CD8-positive, alpha-beta memory T cell (primary cell): ENCODE results near the gene ZNF407. TPM values are rescaled to one million over a fixed set of nuclear protein-coding genes. Genes with fewer than 3 reads are reported as not detected.
A peak's percentile ranks its signal among the peaks of the same experiment; 100 is the strongest.

Experiments
- CTCF ChIA-PET: fragments of 350-600 bp; sonication (Branson Sonifier 250); formaldehyde crosslinking; loops from one replicate; lab custom pipeline; 2021; ENCODE audit warnings: antibody characterized with exemption; lab: Charles Lee
- POLR2A ChIA-PET: fragments of 350-600 bp; sonication (Branson Sonifier 250); formaldehyde crosslinking; loops from one replicate; lab custom pipeline; 2021; ENCODE audit warnings: antibody characterized with exemption; lab: Charles Lee
- DNase-seq, 5 donors: peaks; one replicate each; pipeline versions ENCODE4 v3.0.0 to v3.0.0-alpha.2; 2020 to 2022; ENCODE audit warnings: mixed read lengths in 1 of 5
- H3K27ac ChIP-seq: one replicate; pipeline ENCODE4 v1.7.0; 2013; ENCODE audit warnings: low read depth, mild to moderate bottlenecking, low read length, moderate library complexity
- H3K27me3 ChIP-seq: 2 replicates; pipeline ENCODE4 v1.7.0; 2013; ENCODE audit warnings: low read length, mild to moderate bottlenecking; ENCODE audit not compliant: insufficient read depth, poor library complexity, severe bottlenecking
- H3K36me3 ChIP-seq: 2 replicates; pipeline ENCODE4 v1.7.0; 2013; ENCODE audit warnings: mild to moderate bottlenecking, low read length, moderate library complexity; ENCODE audit not compliant: insufficient read depth
- H3K4me1 ChIP-seq: 2 replicates; pipeline ENCODE4 v1.7.0; 2013; ENCODE audit warnings: mild to moderate bottlenecking, low read length, moderate library complexity; ENCODE audit not compliant: insufficient read depth
- H3K4me3 ChIP-seq: 2 replicates; pipeline ENCODE4 v1.7.0; 2013; ENCODE audit warnings: mild to moderate bottlenecking, low read length
- H3K9me3 ChIP-seq: 2 replicates; pipeline ENCODE4 v1.7.0; 2013; ENCODE audit warnings: mild to moderate bottlenecking, low read length
- H3K27ac Mint-ChIP-seq, 8 donors: one replicate each; pipeline ENCODE4 v1.8.0; 2020 to 2021; ENCODE audit warnings: mixed read lengths in 8 of 8, mild to moderate bottlenecking in 6 of 8, inconsistent platforms in 3 of 8, moderate library complexity in 3 of 8
- H3K27me3 Mint-ChIP-seq, 2 donors: one replicate each; pipeline ENCODE4 v1.8.0; 2020 to 2021; ENCODE audit warnings: mixed read lengths in 2 of 2, mild to moderate bottlenecking in 1 of 2, moderate library complexity in 1 of 2
- H3K36me3 Mint-ChIP-seq, 3 donors: one replicate each; pipeline ENCODE4 v1.8.0; 2020 to 2021; ENCODE audit warnings: mixed read lengths in 3 of 3, inconsistent platforms in 1 of 3, mild to moderate bottlenecking in 1 of 3
- H3K4me1 Mint-ChIP-seq, 3 donors: one replicate each; pipeline ENCODE4 v1.8.0; 2020 to 2021; ENCODE audit warnings: mixed read lengths in 3 of 3, inconsistent platforms in 1 of 3, mild to moderate bottlenecking in 1 of 3
- H3K4me3 Mint-ChIP-seq, 7 donors: one replicate each; pipeline ENCODE4 v1.8.0; 2020 to 2021; ENCODE audit warnings: mixed read lengths in 7 of 7, mild to moderate bottlenecking in 6 of 7, moderate library complexity in 4 of 7, inconsistent platforms in 2 of 7
- H3K9me3 Mint-ChIP-seq, 5 donors: one replicate each; pipeline ENCODE4 v1.8.0; 2020 to 2022; ENCODE audit warnings: mixed read lengths in 5 of 5, mild to moderate bottlenecking in 3 of 5, moderate library complexity in 2 of 5, inconsistent platforms in 1 of 5
- polyA plus RNA-seq: library from polyadenylated mRNA; unstranded; fragments of 300-500 nt; fragmentation: Illumina TruSeq; gene quantifications from one replicate; pipeline ENCODE4 v1.2.3, GENCODE V29; 2021
- total RNA-seq, 2 experiments: library from RNA; stranded (reverse); gene quantifications; one replicate each; pipeline ENCODE4 v1.2.3, GENCODE V29; 2021

Gene ZNF407
- total and polyA plus RNA-seq, 3 experiments from 2014 or later: 4.1 to 15.5 (median 14.9) TPM

GRCh38 chr18:74849301-74849700 lies 251.6 kb downstream of the ZNF407 start:
- CTCF ChIA-PET: no interaction called here
- H3K9me3 ChIP-seq: no peaks in the 10 kb centered on the region
- Mint-ChIP-seq H3K4me3 (no peak overlapping the region), H3K27me3 (no peaks in the 10 kb centered on the region), H3K36me3 (peaks cover 0 to 4% (median 2%) of the 10 kb centered on the region in 3 donors), H3K4me1 (no peaks in the 10 kb centered on the region), H3K9me3 (no peaks in the 10 kb centered on the region), H3K27ac (peak overlapping the region in 1 of 8 donors; percentile 27)
- no peaks in the 10 kb centered on the region for H3K27me3 ChIP-seq
- peak in 1 of 5 donors; percentile 15 for DNase-seq
- POLR2A ChIA-PET: no interaction called here
- H3K27ac ChIP-seq: no peak overlapping the region
- H3K4me1 ChIP-seq: no peaks in the 10 kb centered on the region
- H3K4me3 ChIP-seq: no peak overlapping the region
- no peaks in the 10 kb centered on the region for H3K36me3 ChIP-seq

DNA sequence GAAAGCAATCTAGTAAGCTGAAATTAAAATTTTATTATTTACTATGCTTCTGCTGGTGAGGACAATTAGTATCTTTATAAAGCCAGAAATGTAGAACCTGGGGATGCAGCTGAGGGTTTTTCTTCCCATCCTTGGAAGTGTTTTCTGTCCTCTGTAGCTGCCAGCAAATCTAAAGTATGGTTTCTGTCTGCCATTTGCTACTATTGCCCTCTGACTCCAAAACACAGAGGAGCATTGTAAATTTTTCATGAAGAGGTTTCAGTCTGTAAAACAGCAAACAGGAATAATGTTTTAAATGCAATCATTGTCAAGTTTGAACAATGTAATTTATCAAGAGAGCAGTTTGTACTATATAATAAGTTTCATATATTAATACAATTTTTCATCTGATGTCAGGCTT lies 258.8 kb downstream of the ZNF407 start:
- Histone ChIP-seq H3K27me3 (no peaks in the 10 kb centered on the region), H3K9me3 (no peaks in the 10 kb centered on the region), H3K36me3 (no peaks in the 10 kb centered on the region), H3K4me3 (no peak overlapping the region), H3K27ac (no peak overlapping the region), H3K4me1 (no peaks in the 10 kb centered on the region)
- no peaks in the 10 kb centered on the region for H3K4me1 Mint-ChIP-seq
- H3K27ac Mint-ChIP-seq: no peak overlapping the region
- no peaks in the 10 kb centered on the region for H3K9me3 Mint-ChIP-seq
- CTCF ChIA-PET: no interaction called here
- H3K4me3 Mint-ChIP-seq: no peak overlapping the region
- no peak for DNase-seq
- POLR2A ChIA-PET: no interaction called here
- no peaks in the 10 kb centered on the region for H3K27me3 Mint-ChIP-seq
- H3K36me3 Mint-ChIP-seq: peaks cover 0 to 3% (median 0%) of the 10 kb centered on the region in 3 donors

DNA sequence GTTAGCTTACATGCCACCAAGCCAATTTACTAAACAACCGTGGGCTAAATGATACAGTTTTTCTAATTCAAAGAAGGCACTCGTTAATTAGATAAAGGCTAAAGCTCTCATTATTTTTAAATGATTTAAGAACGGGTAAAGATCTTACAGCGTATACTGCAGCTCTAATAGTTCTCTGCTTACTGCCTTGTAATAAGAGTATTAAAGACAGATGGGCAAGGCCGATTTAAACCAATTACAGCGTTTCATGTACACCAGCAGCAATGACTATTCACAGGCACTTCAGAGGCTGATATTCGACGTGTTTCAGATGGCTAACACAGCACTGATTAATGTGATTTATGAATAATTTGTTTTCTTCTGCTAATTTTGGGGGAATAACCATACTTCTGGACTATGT lies 259.3 kb downstream of the ZNF407 start:
- H3K36me3 Mint-ChIP-seq: peaks cover 0 to 3% (median 0%) of the 10 kb centered on the region in 3 donors
- CTCF ChIA-PET: no interaction called here
- Histone ChIP-seq H3K4me3 (no peak overlapping the region), H3K27me3 (no peaks in the 10 kb centered on the region), H3K4me1 (no peaks in the 10 kb centered on the region), H3K9me3 (no peaks in the 10 kb centered on the region), H3K27ac (no peak overlapping the region), H3K36me3 (no peaks in the 10 kb centered on the region)
- no peak overlapping the region for H3K4me3 Mint-ChIP-seq
- POLR2A ChIA-PET: no interaction called here
- no peaks in the 10 kb centered on the region for H3K9me3 Mint-ChIP-seq
- DNase-seq: no peak
- H3K27ac Mint-ChIP-seq: no peak overlapping the region
- H3K27me3 Mint-ChIP-seq: no peaks in the 10 kb centered on the region
- no peaks in the 10 kb centered on the region for H3K4me1 Mint-ChIP-seq

- H3K27me3 ChIP-seq: no peaks in the 10 kb centered on the region
- no peaks in the 10 kb centered on the region for H3K36me3 ChIP-seq
- ChIA-PET POLR2A (no interaction called here), CTCF (no interaction called here)
- H3K27me3 Mint-ChIP-seq: no peaks in the 10 kb centered on the region
- H3K27ac ChIP-seq: no peak overlapping the region
- no peak overlapping the region for H3K4me3 ChIP-seq
- DNase-seq: no peak
- H3K4me1 ChIP-seq: no peaks in the 10 kb centered on the region
- no peak overlapping the region for H3K4me3 Mint-ChIP-seq
- no peaks in the 10 kb centered on the region for H3K9me3 ChIP-seq
- no peaks in the 10 kb centered on the region for H3K9me3 Mint-ChIP-seq
- no peaks in the 10 kb centered on the region for H3K4me1 Mint-ChIP-seq
- H3K27ac Mint-ChIP-seq: peak overlapping the region in 1 of 8 donors; percentile 29
- peaks cover 0 to 4% (median 0%) of the 10 kb centered on the region in 3 donors for H3K36me3 Mint-ChIP-seq
These were observed 260.2 kb downstream of the ZNF407 start for GRCh38 chr18:74857901-74858300.

- no peak for DNase-seq
- Histone ChIP-seq H3K27me3 (no peaks in the 10 kb centered on the region), H3K9me3 (no peaks in the 10 kb centered on the region), H3K4me1 (no peaks in the 10 kb centered on the region), H3K36me3 (no peaks in the 10 kb centered on the region), H3K4me3 (no peak overlapping the region), H3K27ac (no peak overlapping the region)
- no peaks in the 10 kb centered on the region for H3K9me3 Mint-ChIP-seq
- ChIA-PET CTCF (no interaction called here), POLR2A (no interaction called here)
- H3K4me1 Mint-ChIP-seq: peaks cover 3 to 9% (median 7%) of the 10 kb centered on the region in 3 donors
- no peaks in the 10 kb centered on the region for H3K27me3 Mint-ChIP-seq
- H3K36me3 Mint-ChIP-seq: peaks cover 0 to 4% (median 0%) of the 10 kb centered on the region in 3 donors
- no peak overlapping the region for H3K27ac Mint-ChIP-seq
- H3K4me3 Mint-ChIP-seq: no peak overlapping the region
These were observed 263.5 kb downstream of the ZNF407 start for GRCh38 chr18:74861154-74861553.

DNA sequence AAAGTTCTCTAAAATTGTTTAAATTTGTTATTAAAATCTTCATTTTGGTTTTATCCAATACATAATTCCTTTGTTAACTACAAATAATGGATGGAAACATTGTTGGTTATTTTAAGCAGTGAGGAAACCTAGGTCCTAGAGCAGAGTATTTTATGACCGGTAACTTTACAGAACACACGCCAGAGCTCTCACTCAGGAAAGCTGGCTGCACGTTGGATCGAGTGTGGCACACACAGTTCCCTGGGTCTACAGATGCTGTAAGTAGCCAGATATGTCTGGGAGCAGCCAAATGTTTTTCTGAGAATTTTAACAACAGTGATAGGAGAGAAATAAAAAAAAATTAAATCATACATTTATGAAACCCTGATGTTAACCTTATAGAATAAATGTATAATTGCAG lies 264.4 kb downstream of the ZNF407 start:
- Histone ChIP-seq H3K27me3 (no peaks in the 10 kb centered on the region), H3K4me1 (no peaks in the 10 kb centered on the region), H3K9me3 (no peaks in the 10 kb centered on the region), H3K4me3 (no peak overlapping the region), H3K27ac (no peak overlapping the region), H3K36me3 (no peaks in the 10 kb centered on the region)
- Mint-ChIP-seq H3K4me1 (peaks cover 3 to 9% (median 7%) of the 10 kb centered on the region in 3 donors), H3K27me3 (no peaks in the 10 kb centered on the region), H3K27ac (no peak overlapping the region), H3K4me3 (no peak overlapping the region), H3K36me3 (peaks cover 0 to 4% (median 0%) of the 10 kb centered on the region in 3 donors), H3K9me3 (no peaks in the 10 kb centered on the region)
- ChIA-PET POLR2A (no interaction called here), CTCF (no interaction called here)
- DNase-seq: no peak

GRCh38 chr18:74866577-74866976 lies 268.9 kb downstream of the ZNF407 start:
- CTCF ChIA-PET: no interaction called here
- no peak overlapping the region for H3K4me3 Mint-ChIP-seq
- no peaks in the 10 kb centered on the region for H3K27me3 Mint-ChIP-seq
- H3K4me1 Mint-ChIP-seq: peaks cover 3 to 9% (median 7%) of the 10 kb centered on the region in 3 donors
- POLR2A ChIA-PET: no interaction called here
- peaks cover 0 to 2% (median 2%) of the 10 kb centered on the region in 3 donors for H3K36me3 Mint-ChIP-seq
- no peak overlapping the region for H3K27ac Mint-ChIP-seq
- DNase-seq: no peak
- H3K4me1 ChIP-seq: no peaks in the 10 kb centered on the region
- no peaks in the 10 kb centered on the region for H3K9me3 Mint-ChIP-seq
- no peaks in the 10 kb centered on the region for H3K9me3 ChIP-seq
- no peaks in the 10 kb centered on the region for H3K36me3 ChIP-seq
- H3K27me3 ChIP-seq: no peaks in the 10 kb centered on the region
- no peak overlapping the region for H3K27ac ChIP-seq
- no peak overlapping the region for H3K4me3 ChIP-seq

GRCh38 chr18:74868461-74868860 lies 270.8 kb downstream of the ZNF407 start:
- Mint-ChIP-seq H3K36me3 (peaks cover 0 to 2% (median 0%) of the 10 kb centered on the region in 3 donors), H3K4me1 (peaks cover 3 to 9% (median 7%) of the 10 kb centered on the region in 3 donors), H3K27ac (peak overlapping the region in 1 of 8 donors; percentile 34), H3K9me3 (no peaks in the 10 kb centered on the region), H3K27me3 (no peaks in the 10 kb centered on the region), H3K4me3 (no peak overlapping the region)
- Histone ChIP-seq H3K27me3 (no peaks in the 10 kb centered on the region), H3K4me3 (no peak overlapping the region), H3K4me1 (no peaks in the 10 kb centered on the region), H3K36me3 (no peaks in the 10 kb centered on the region), H3K9me3 (no peaks in the 10 kb centered on the region), H3K27ac (no peak overlapping the region)
- CTCF ChIA-PET: no interaction called here
- POLR2A ChIA-PET: no interaction called here
- DNase-seq: no peak
